HG03097 (cell line): ENCODE results near the gene PTPRT.

Experiments used
- ATAC-seq: cut with Tn5 transposase; IDR thresholded peaks from one replicate; pipeline ENCODE4 v1.9.1; 2021; ENCODE audit not compliant: unreplicated experiment, low FRiP score

PTPRT gene

GRCh38 chr20:42100137-42100704 lies 1089.5 kb downstream of the PTPRT start:
- ATAC-seq, result no peak

GRCh38 chr20:42099101-42099500 lies 1090.6 kb downstream of the PTPRT start:
- ATAC-seq, result no peak

GRCh38 chr20:42098418-42098817 lies 1091.3 kb downstream of the PTPRT start:
- ATAC-seq, result no peak

GRCh38 chr20:42097741-42098140 lies 1092.0 kb downstream of the PTPRT start:
- no peak for ATAC-seq

- ATAC-seq, result no peak
Observed at GRCh38 chr20:42095221-42095620, 1094.5 kb downstream of the PTPRT start.

- no peak for ATAC-seq
Observed at GRCh38 chr20:42093542-42094440, 1095.9 kb downstream of the PTPRT start.

- no peak for ATAC-seq
Observed at GRCh38 chr20:42093041-42093440, 1096.7 kb downstream of the PTPRT start.

- ATAC-seq, result no peak
Observed at GRCh38 chr20:42085366-42085765, 1104.3 kb downstream of the PTPRT start.

- ATAC-seq, result no peak
Observed at GRCh38 chr20:42083280-42083679, 1106.4 kb downstream of the PTPRT start.

GRCh38 chr20:42082611-42083010 lies 1107.1 kb downstream of the PTPRT start:
- ATAC-seq, result no peak

GRCh38 chr20:42080956-42081355 lies 1108.8 kb downstream of the PTPRT start:
- no peak for ATAC-seq

- ATAC-seq, result no peak
Observed at GRCh38 chr20:42074944-42075343, 1114.8 kb downstream of the PTPRT start.

GRCh38 chr20:42067596-42067995 lies 1122.1 kb downstream of the PTPRT start:
- no peak for ATAC-seq

- ATAC-seq, result no peak
Observed at GRCh38 chr20:42067174-42067573, 1122.5 kb downstream of the PTPRT start.

GRCh38 chr20:42063141-42063540 lies 1126.6 kb downstream of the PTPRT start:
- ATAC-seq, result no peak

GRCh38 chr20:42053350-42053749 lies 1136.4 kb downstream of the PTPRT start:
- ATAC-seq, result no peak

- no peak for ATAC-seq
Observed at GRCh38 chr20:42051921-42052320, 1137.8 kb downstream of the PTPRT start.

- no peak for ATAC-seq
Observed at GRCh38 chr20:42046371-42047085, 1143.2 kb downstream of the PTPRT start.

GRCh38 chr20:42043921-42044320 lies 1145.8 kb downstream of the PTPRT start:
- ATAC-seq, result no peak

- ATAC-seq, result no peak
Observed at GRCh38 chr20:42041000-42041565, 1148.6 kb downstream of the PTPRT start.

GRCh38 chr20:42027746-42028268 lies 1161.9 kb downstream of the PTPRT start:
- no peak for ATAC-seq
